A549 (cell line): ENCODE results near the gene RAPGEF3. TPM values are rescaled to one million over a fixed set of nuclear protein-coding genes. Genes with fewer than 3 reads are reported as not detected.

Source experiments
- ATAC-seq, 2 experiments: fragments of 200-7000 bp in 1 of 2; fragments of >200 bp in 1 of 2; cut with Nextera tagmentation in 1 of 2; cut with Tn5 transposase in 1 of 2; 3 replicates each; pipeline versions ENCODE4 v1.8.0 to v1.9.1; 2018 to 2020; ENCODE audit warnings: mild to moderate bottlenecking in 1 of 2, moderate library complexity in 1 of 2
- CTCF ChIA-PET: fragments of 300-600 bp; sonication (Branson Sonifier 250); formaldehyde crosslinking; extraction: SDS; loops from one replicate; lab custom pipeline; 2021; ENCODE audit warnings: antibody characterized with exemption, inconsistent platforms; lab: Yijun Ruan, JAX
- POLR2A ChIA-PET: fragments of 350-600 bp; formaldehyde crosslinking; extraction: SDS; loops from one replicate; lab custom pipeline; 2021; ENCODE audit warnings: antibody characterized with exemption, inconsistent platforms; lab: Yijun Ruan, JAX
- DNase-seq, 2 experiments: peaks; one replicate each; pipeline versions ENCODE4 v3.0.0 to v3.0.0-alpha.2; 2011 to 2016; ENCODE audit warnings: low read depth in 1 of 2, low spot score in 1 of 2
- FAIRE-seq: peaks from 2 replicates; lab custom pipeline; 2011; peaks lifted over from hg19 to GRCh38; lab: Jason Lieb, UNC
- H3K27ac ChIP-seq, 2 experiments: fragments of >200 bp; sonication (Bioruptor Twin); formaldehyde crosslinking; 3 replicates each; pipeline ENCODE4 v1.5.1; 2016 to 2017
- H3K4me1 ChIP-seq: fragments of >200 bp; sonication (Bioruptor Twin); formaldehyde crosslinking; 3 replicates; pipeline ENCODE4 v1.6.1; 2016
- H3K4me2 ChIP-seq: fragments of >200 bp; sonication (Bioruptor Twin); formaldehyde crosslinking; 3 replicates; pipeline ENCODE4 v1.6.1; 2016
- H3K4me3 ChIP-seq: fragments of >200 bp; sonication (Bioruptor Twin); formaldehyde crosslinking; 3 replicates; pipeline ENCODE4 v1.5.1; 2016
- H3K9me3 ChIP-seq: fragments of >200 bp; sonication (Bioruptor Twin); formaldehyde crosslinking; 3 replicates; pipeline ENCODE4 v1.6.1; 2016
- ATOH8 ChIP-seq: fragments of 250-450 bp; sonication (Bioruptor Pico); IDR thresholded peaks from 2 replicates; pipeline ENCODE4 v1.5.0; 2020; ENCODE audit warnings: low read depth, mild to moderate bottlenecking, moderate library complexity
- CBX8 ChIP-seq: fragments of 200-600 bp; sonication (generic); IDR thresholded peaks from 2 replicates; pipeline ENCODE4 v1.6.1; 2016
- CHD2 ChIP-seq: fragments of 150-350 bp; IDR thresholded peaks from 2 replicates; pipeline ENCODE4 v1.6.1; 2014; ENCODE audit warnings: low read length; ENCODE audit not compliant: partially characterized antibody
- CTCF ChIP-seq: fragments of >200 bp; sonication (Bioruptor Twin); formaldehyde crosslinking; IDR thresholded peaks from 3 replicates; pipeline ENCODE4 v1.5.1; 2016
- E2F6 ChIP-seq: IDR thresholded peaks from 2 replicates; pipeline ENCODE4 v1.6.1; 2012; ENCODE audit warnings: low read depth, borderline replicate concordance
- EP300 ChIP-seq, 2 experiments: fragments of >200 bp; sonication (Bioruptor Twin); formaldehyde crosslinking; IDR thresholded peaks; 2 replicates in 1 of 2; 3 replicates in 1 of 2; pipeline ENCODE4 v1.6.1; 2016 to 2017
- FOSB ChIP-seq: fragments of 250-450 bp; sonication (Bioruptor Pico); IDR thresholded peaks from 2 replicates; pipeline ENCODE4 v1.5.0; 2020; ENCODE audit warnings: mild to moderate bottlenecking, moderate library complexity
- FOXS1 ChIP-seq: fragments of 250-450 bp; sonication (Bioruptor Pico); IDR thresholded peaks from 2 replicates; pipeline ENCODE4 v1.5.0; 2020; ENCODE audit warnings: mild to moderate bottlenecking, moderate library complexity
- HDAC2 ChIP-seq: fragments of 200-600 bp; sonication (generic); IDR thresholded peaks from 2 replicates; pipeline ENCODE4 v1.6.1; 2016
- HES2 ChIP-seq: fragments of >200 bp; sonication (Bioruptor Twin); formaldehyde crosslinking; IDR thresholded peaks from 2 replicates; pipeline ENCODE4 v1.6.1; 2016
- HOXA7 ChIP-seq: fragments of 250-450 bp; sonication (Bioruptor Pico); IDR thresholded peaks from 2 replicates; pipeline ENCODE4 v1.5.0; 2020; ENCODE audit warnings: mild to moderate bottlenecking, moderate library complexity
- HOXB13 ChIP-seq: fragments of 250-450 bp; sonication (Bioruptor Pico); IDR thresholded peaks from 2 replicates; pipeline ENCODE4 v1.5.0; 2020; ENCODE audit warnings: low read depth, mild to moderate bottlenecking, moderate library complexity
- HOXB5 ChIP-seq: fragments of 250-450 bp; sonication (Bioruptor Pico); IDR thresholded peaks from 2 replicates; pipeline ENCODE4 v1.5.0; 2020; ENCODE audit warnings: mild to moderate bottlenecking, moderate library complexity
- KDM5A ChIP-seq: fragments of 200-600 bp; sonication (generic); IDR thresholded peaks from 2 replicates; pipeline ENCODE4 v1.6.1; 2016; ENCODE audit warnings: antibody characterized with exemption, mild to moderate bottlenecking
- NR3C1 ChIP-seq: fragments of >200 bp; sonication (Bioruptor Twin); formaldehyde crosslinking; IDR thresholded peaks from 3 replicates; pipeline ENCODE4 v1.6.1; 2017
- PBX3 ChIP-seq: IDR thresholded peaks from 2 replicates; pipeline ENCODE4 v1.6.1; 2012
- PHF8 ChIP-seq: fragments of 200-600 bp; sonication (generic); IDR thresholded peaks from 2 replicates; pipeline ENCODE4 v1.6.1; 2016; ENCODE audit warnings: low read depth, mild to moderate bottlenecking, antibody characterized with exemption, moderate library complexity, borderline replicate concordance
- POLR2A ChIP-seq: IDR thresholded peaks from 2 replicates; pipeline ENCODE4 v1.6.1; 2012; ENCODE audit warnings: mild to moderate bottlenecking, low read length
- RCOR1 ChIP-seq: fragments of 150-350 bp; IDR thresholded peaks from 2 replicates; pipeline ENCODE4 v1.6.1; 2014; ENCODE audit warnings: antibody characterized with exemption, low read length, low read depth
- ZFP36 ChIP-seq: fragments of 450-650 bp; IDR thresholded peaks from 2 replicates; pipeline ENCODE4 v1.6.1; 2014; ENCODE audit warnings: borderline replicate concordance; ENCODE audit not compliant: partially characterized antibody
- ZSCAN20 ChIP-seq: fragments of 250-450 bp; sonication (Bioruptor Pico); IDR thresholded peaks from 2 replicates; pipeline ENCODE4 v1.8.0; 2022; ENCODE audit warnings: mild to moderate bottlenecking, moderate library complexity
- WGBS: methylation state at CpG from one replicate; pipeline ENCODE4 v1.1.6; 2017; ENCODE audit errors: missing lambda C conversion rate; 5-methylcytosine and 5-hydroxymethylcytosine counted together
- polyA plus RNA-seq, 4 experiments: library from polyadenylated mRNA; depleted of rRNA in 3 of 4; stranded (reverse); fragments of >200 nt; fragmentation: RNase III in 1 of 4; extraction: RNeasy Plus Mini Kit Qiagen cat#74134 plus additional on column Dnase treatment in 1 of 4; gene quantifications; 2 replicates in 3 of 4; 3 replicates in 1 of 4; pipeline ENCODE4 v1.2.3, GENCODE V29; 2011 to 2017
- TF ChIP-seq, protein P1 (sequence below): fragments of 200-600 bp; sonication (generic); IDR thresholded peaks from 2 replicates; pipeline ENCODE4 v1.6.1; 2016; ENCODE audit warnings: antibody characterized with exemption, mild to moderate bottlenecking, moderate library complexity

The RAPGEF3 gene
- polyA plus RNA-seq, 2 of the 4 experiments (the other 2 are of a cell fraction): 0.70 to 0.89 TPM

DNA sequence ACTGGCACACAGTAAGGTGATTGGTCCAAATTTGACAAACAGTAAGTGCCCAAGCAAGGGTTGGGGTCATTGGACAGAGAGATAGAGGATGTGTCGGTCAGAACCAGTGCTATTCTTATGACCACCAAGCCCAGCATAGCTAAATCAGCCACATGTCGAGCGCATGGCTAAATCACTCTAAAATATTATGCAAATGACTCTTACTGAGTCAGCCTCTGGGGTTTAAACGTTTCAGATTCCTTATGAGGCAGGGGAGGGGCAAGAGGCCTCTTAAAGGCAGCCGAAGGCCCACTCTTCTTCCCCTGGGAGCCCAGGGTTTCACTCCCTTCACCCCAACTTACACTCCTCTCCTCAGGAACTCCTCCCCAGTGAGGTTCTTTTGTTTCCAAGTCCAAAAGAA, 32.8 kb downstream of the RAPGEF3 start:
- no peak for FAIRE-seq
- Histone ChIP-seq H3K4me1 (no peaks in the 10 kb centered on the region), H3K4me3 (no peak overlapping the region), H3K4me2 (no peak overlapping the region), H3K27ac (no peak overlapping the region), H3K9me3 (no peaks in the 10 kb centered on the region)
- TF ChIP-seq CBX8 (no peak), FOXS1 (no peak), CHD2 (no peak)
- 63% methylated on average over 4 of the region's 5 CpGs for WGBS
- ATAC-seq: no peak
- ChIA-PET CTCF (interaction anchor here (0.8 to 43.9 kb wide), 8 partner anchors 11 to 224 kb away, joined by 3 to 1399 read pairs (median 10); partner anchors contain the start of gene SLC48A1), POLR2A (no interaction called here)
- DNase-seq: no peak

GRCh38 chr12:47725091-47725772, 33.4 kb downstream of the RAPGEF3 start, which contains the start of gene ENDOU:
ENDOU (minus strand) TSS chr12:47725490; CDS start chr12:47725413, 77 bp downstream.
- DNase-seq (no peak), FAIRE-seq (no peak), ATAC-seq (no peak)
- ChIA-PET POLR2A (no interaction called here), CTCF (interaction anchor here (0.7 to 43.9 kb wide), 12 partner anchors 10 to 224 kb away, joined by 3 to 1399 read pairs (median 4); partner anchors contain the start of gene SLC48A1)
- H3K27ac ChIP-seq: no peak within 1 kb of the TSS
- H3K4me2 ChIP-seq: no peak within 1 kb of the TSS
- H3K4me3 ChIP-seq: no peak within 1 kb of the TSS
- H3K9me3 ChIP-seq: no peaks in the 10 kb centered on the region
- H3K4me1 ChIP-seq: no peaks in the 10 kb centered on the region
- 65% methylated on average over 7 of the region's 8 CpGs for WGBS
- TF ChIP-seq POLR2A (no peak), E2F6 (no peak), HDAC2 (no peak), HOXA7 (CRISPR knock-in tag) (no peak), HES2 (no peak), PHF8 (no peak), KDM5A (no peak), FOXS1 (no peak), NR3C1 (no peak), RCOR1 (no peak), HOXB13 (CRISPR knock-in tag) (no peak), ATOH8 (CRISPR knock-in tag) (no peak), CTCF (no peak), FOSB (CRISPR knock-in tag) (no peak), HOXB5 (no peak), EP300 (IDR thresholded peaks at IDR 0.05) (no peak), PBX3 (no peak), ZSCAN20 (no peak), ZFP36 (no peak)
- TF ChIP-seq, protein P1, sequence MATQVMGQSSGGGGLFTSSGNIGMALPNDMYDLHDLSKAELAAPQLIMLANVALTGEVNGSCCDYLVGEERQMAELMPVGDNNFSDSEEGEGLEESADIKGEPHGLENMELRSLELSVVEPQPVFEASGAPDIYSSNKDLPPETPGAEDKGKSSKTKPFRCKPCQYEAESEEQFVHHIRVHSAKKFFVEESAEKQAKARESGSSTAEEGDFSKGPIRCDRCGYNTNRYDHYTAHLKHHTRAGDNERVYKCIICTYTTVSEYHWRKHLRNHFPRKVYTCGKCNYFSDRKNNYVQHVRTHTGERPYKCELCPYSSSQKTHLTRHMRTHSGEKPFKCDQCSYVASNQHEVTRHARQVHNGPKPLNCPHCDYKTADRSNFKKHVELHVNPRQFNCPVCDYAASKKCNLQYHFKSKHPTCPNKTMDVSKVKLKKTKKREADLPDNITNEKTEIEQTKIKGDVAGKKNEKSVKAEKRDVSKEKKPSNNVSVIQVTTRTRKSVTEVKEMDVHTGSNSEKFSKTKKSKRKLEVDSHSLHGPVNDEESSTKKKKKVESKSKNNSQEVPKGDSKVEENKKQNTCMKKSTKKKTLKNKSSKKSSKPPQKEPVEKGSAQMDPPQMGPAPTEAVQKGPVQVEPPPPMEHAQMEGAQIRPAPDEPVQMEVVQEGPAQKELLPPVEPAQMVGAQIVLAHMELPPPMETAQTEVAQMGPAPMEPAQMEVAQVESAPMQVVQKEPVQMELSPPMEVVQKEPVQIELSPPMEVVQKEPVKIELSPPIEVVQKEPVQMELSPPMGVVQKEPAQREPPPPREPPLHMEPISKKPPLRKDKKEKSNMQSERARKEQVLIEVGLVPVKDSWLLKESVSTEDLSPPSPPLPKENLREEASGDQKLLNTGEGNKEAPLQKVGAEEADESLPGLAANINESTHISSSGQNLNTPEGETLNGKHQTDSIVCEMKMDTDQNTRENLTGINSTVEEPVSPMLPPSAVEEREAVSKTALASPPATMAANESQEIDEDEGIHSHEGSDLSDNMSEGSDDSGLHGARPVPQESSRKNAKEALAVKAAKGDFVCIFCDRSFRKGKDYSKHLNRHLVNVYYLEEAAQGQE: no peak
